HL-60 (cell line): ENCODE results near the gene SHISA3.

ENCODE experiments used
- TF ChIP-seq, protein P1 (sequence below): IDR thresholded peaks from one replicate; pipeline ENCODE4 v1.5.1; 2011; ENCODE audit warnings: low read length, control low read depth, inconsistent platforms; ENCODE audit not compliant: insufficient read depth
- TF ChIP-seq, protein P2 (sequence below): IDR thresholded peaks from 2 replicates; pipeline ENCODE4 v1.6.1; 2012; ENCODE audit warnings: low read depth; ENCODE audit not compliant: insufficient replicate concordance

- TF ChIP-seq, protein P1, sequence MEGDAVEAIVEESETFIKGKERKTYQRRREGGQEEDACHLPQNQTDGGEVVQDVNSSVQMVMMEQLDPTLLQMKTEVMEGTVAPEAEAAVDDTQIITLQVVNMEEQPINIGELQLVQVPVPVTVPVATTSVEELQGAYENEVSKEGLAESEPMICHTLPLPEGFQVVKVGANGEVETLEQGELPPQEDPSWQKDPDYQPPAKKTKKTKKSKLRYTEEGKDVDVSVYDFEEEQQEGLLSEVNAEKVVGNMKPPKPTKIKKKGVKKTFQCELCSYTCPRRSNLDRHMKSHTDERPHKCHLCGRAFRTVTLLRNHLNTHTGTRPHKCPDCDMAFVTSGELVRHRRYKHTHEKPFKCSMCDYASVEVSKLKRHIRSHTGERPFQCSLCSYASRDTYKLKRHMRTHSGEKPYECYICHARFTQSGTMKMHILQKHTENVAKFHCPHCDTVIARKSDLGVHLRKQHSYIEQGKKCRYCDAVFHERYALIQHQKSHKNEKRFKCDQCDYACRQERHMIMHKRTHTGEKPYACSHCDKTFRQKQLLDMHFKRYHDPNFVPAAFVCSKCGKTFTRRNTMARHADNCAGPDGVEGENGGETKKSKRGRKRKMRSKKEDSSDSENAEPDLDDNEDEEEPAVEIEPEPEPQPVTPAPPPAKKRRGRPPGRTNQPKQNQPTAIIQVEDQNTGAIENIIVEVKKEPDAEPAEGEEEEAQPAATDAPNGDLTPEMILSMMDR, result no peak
- TF ChIP-seq, protein P2, sequence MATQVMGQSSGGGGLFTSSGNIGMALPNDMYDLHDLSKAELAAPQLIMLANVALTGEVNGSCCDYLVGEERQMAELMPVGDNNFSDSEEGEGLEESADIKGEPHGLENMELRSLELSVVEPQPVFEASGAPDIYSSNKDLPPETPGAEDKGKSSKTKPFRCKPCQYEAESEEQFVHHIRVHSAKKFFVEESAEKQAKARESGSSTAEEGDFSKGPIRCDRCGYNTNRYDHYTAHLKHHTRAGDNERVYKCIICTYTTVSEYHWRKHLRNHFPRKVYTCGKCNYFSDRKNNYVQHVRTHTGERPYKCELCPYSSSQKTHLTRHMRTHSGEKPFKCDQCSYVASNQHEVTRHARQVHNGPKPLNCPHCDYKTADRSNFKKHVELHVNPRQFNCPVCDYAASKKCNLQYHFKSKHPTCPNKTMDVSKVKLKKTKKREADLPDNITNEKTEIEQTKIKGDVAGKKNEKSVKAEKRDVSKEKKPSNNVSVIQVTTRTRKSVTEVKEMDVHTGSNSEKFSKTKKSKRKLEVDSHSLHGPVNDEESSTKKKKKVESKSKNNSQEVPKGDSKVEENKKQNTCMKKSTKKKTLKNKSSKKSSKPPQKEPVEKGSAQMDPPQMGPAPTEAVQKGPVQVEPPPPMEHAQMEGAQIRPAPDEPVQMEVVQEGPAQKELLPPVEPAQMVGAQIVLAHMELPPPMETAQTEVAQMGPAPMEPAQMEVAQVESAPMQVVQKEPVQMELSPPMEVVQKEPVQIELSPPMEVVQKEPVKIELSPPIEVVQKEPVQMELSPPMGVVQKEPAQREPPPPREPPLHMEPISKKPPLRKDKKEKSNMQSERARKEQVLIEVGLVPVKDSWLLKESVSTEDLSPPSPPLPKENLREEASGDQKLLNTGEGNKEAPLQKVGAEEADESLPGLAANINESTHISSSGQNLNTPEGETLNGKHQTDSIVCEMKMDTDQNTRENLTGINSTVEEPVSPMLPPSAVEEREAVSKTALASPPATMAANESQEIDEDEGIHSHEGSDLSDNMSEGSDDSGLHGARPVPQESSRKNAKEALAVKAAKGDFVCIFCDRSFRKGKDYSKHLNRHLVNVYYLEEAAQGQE, result no peak
Measured at GRCh38 chr4:42399393-42399792, 2.1 kb downstream of the SHISA3 start.
